CD14-positive monocyte (primary cell): ENCODE data around the gene CUBN. TPM values are rescaled to one million over a fixed set of nuclear protein-coding genes. Genes with fewer than 3 reads are reported as not detected.

Experiments used
- DNase-seq, 3 donors: peaks; one replicate each; pipeline ENCODE4 v3.0.0-alpha.2; 2011 to 2022
- H2AFZ ChIP-seq: 2 replicates; pipeline ENCODE4 v1.6.0; 2012; ENCODE audit warnings: mild to moderate bottlenecking, low read depth, low read length, inconsistent platforms; ENCODE audit not compliant: insufficient read depth, poor library complexity, severe bottlenecking
- H3K27ac ChIP-seq, 2 donors: 1 replicate in 1 of 2; 2 replicates in 1 of 2; pipeline ENCODE4 v1.5.1; 2012 to 2013; ENCODE audit warnings: low read length in 2 of 2, control low read depth in 1 of 2, inconsistent platforms in 1 of 2, low read depth in 1 of 2, mild to moderate bottlenecking in 1 of 2
- H3K27me3 ChIP-seq, 2 donors: one replicate each; pipeline versions ENCODE4 v1.6.0 to v1.6.1; 2011 to 2013; ENCODE audit warnings: low read length in 2 of 2; ENCODE audit not compliant: control insufficient read depth in 2 of 2, insufficient read depth in 2 of 2
- H3K36me3 ChIP-seq, 2 donors: replicated peaks in 1 of 2; 1 replicate in 1 of 2; 2 replicates in 1 of 2; pipeline versions ENCODE4 v1.5.1 to v1.6.1; 2012 to 2013; ENCODE audit warnings: low read length in 2 of 2, control low read depth in 1 of 2, inconsistent platforms in 1 of 2, mild to moderate bottlenecking in 1 of 2; ENCODE audit not compliant: insufficient read depth in 2 of 2, control insufficient read depth in 1 of 2
- H3K4me1 ChIP-seq, 2 donors: 1 replicate in 1 of 2; 2 replicates in 1 of 2; pipeline versions ENCODE4 v1.5.1 to v1.6.1; 2012 to 2013; ENCODE audit warnings: low read length in 2 of 2, control low read depth in 1 of 2, inconsistent platforms in 1 of 2, mild to moderate bottlenecking in 1 of 2, moderate library complexity in 1 of 2; ENCODE audit not compliant: insufficient read depth in 2 of 2, control insufficient read depth in 1 of 2
- H3K4me2 ChIP-seq: replicated peaks from 2 replicates; pipeline ENCODE3; 2012; ENCODE audit warnings: low read length, moderate library complexity, mild to moderate bottlenecking; ENCODE audit not compliant: poor library complexity, severe bottlenecking; ENCODE audit errors: extremely low read depth
- H3K4me3 ChIP-seq, 3 experiments: fragments of 200-600 bp in 1 of 3; sonication (generic) in 1 of 3; replicated peaks in 1 of 3; 1 replicate in 2 of 3; 2 replicates in 1 of 3; pipeline ENCODE4 v1.5.1; 2011 to 2013; ENCODE audit warnings: low read length in 3 of 3, mild to moderate bottlenecking in 3 of 3, control low read depth in 2 of 3, low read depth in 2 of 3, inconsistent platforms in 1 of 3, moderate library complexity in 1 of 3
- H3K79me2 ChIP-seq: 2 replicates; pipeline ENCODE4 v1.6.0; 2012; ENCODE audit warnings: mild to moderate bottlenecking, control low read depth, inconsistent platforms, low read length, moderate library complexity; ENCODE audit not compliant: insufficient read depth
- H3K9ac ChIP-seq: 2 replicates; pipeline ENCODE4 v1.6.0; 2017; ENCODE audit warnings: low read length, mild to moderate bottlenecking; ENCODE audit not compliant: insufficient read depth, poor library complexity, severe bottlenecking
- H3K9me3 ChIP-seq, 2 donors: replicated peaks in 1 of 2; 1 replicate in 1 of 2; 2 replicates in 1 of 2; pipeline versions ENCODE4 v1.5.1 to v1.6.1; 2012 to 2013; ENCODE audit warnings: low read length in 2 of 2, control low read depth in 1 of 2; ENCODE audit not compliant: control insufficient read depth in 1 of 2, insufficient read depth in 1 of 2
- H4K20me1 ChIP-seq: 2 replicates; pipeline ENCODE4 v1.6.0; 2012; ENCODE audit warnings: mild to moderate bottlenecking, low read length, control low read depth, moderate library complexity; ENCODE audit not compliant: insufficient read depth
- H3K27ac Mint-ChIP-seq, 7 donors: one replicate each; pipeline ENCODE4 v1.8.0; 2020; ENCODE audit warnings: mild to moderate bottlenecking in 7 of 7, mixed read lengths in 7 of 7, moderate library complexity in 6 of 7, inconsistent platforms in 2 of 7
- H3K27me3 Mint-ChIP-seq, 3 donors: one replicate each; pipeline ENCODE4 v1.8.0; 2021 to 2022; ENCODE audit warnings: low read depth in 3 of 3, mild to moderate bottlenecking in 3 of 3, mixed read lengths in 3 of 3, moderate library complexity in 3 of 3, inconsistent platforms in 1 of 3
- H3K36me3 Mint-ChIP-seq, 2 donors: one replicate each; pipeline ENCODE4 v1.8.0; 2020; ENCODE audit warnings: mixed read lengths in 2 of 2, inconsistent platforms in 1 of 2, mild to moderate bottlenecking in 1 of 2
- H3K4me1 Mint-ChIP-seq: one replicate; pipeline ENCODE4 v1.8.0; 2020; ENCODE audit warnings: mild to moderate bottlenecking, mixed read lengths
- H3K4me3 Mint-ChIP-seq, 2 donors: one replicate each; pipeline ENCODE4 v1.8.0; 2020; ENCODE audit warnings: mild to moderate bottlenecking in 2 of 2, mixed read lengths in 2 of 2, moderate library complexity in 1 of 2
- H3K9me3 Mint-ChIP-seq, 7 donors: one replicate each; pipeline ENCODE4 v1.8.0; 2020 to 2022; ENCODE audit warnings: mixed read lengths in 7 of 7, mild to moderate bottlenecking in 6 of 7, moderate library complexity in 6 of 7, inconsistent platforms in 2 of 7
- CTCF ChIP-seq: fragments of 200-600 bp; IDR thresholded peaks from one replicate; pipeline ENCODE4 v1.8.0; 2022; ENCODE audit warnings: antibody characterized with exemption, mild to moderate bottlenecking
- WGBS: methylation state at CpG from one replicate; pipeline ENCODE4 v1.1.5; 2013; ENCODE audit warnings: missing lambda C conversion rate; ENCODE audit not compliant: insufficient coverage; 5-methylcytosine and 5-hydroxymethylcytosine counted together
- intact Hi-C, 2 donors: fragments of 100-400 bp; cut with micrococcal nuclease; formaldehyde crosslinking; loops; one replicate each; pipeline versions ENCODE4 v1.15.0 to v1.15.1; 2023
- polyA plus RNA-seq, 3 donors: library from polyadenylated mRNA; depleted of rRNA in 1 of 3; unstranded in 2 of 3; stranded (reverse) in 1 of 3; fragments of 300-500 nt in 2 of 3; fragments of >200 nt in 1 of 3; fragmentation: Illumina TruSeq in 2 of 3; gene quantifications; 1 replicate in 2 of 3; 2 replicates in 1 of 3; pipeline ENCODE4 v1.2.3, GENCODE V29; 2012 to 2021

Gene CUBN
- polyA plus RNA-seq, 3 donors: 0.95 TPM; not detected in 2

GRCh38 chr10:16909271-16909767 lies 220.3 kb downstream of the CUBN start:
- H3K27ac Mint-ChIP-seq: peak overlapping the region in 4 of 7 donors; percentile 87 to 94 (median 90)
- 100% methylated on average over 1 of the region's 1 CpG for WGBS

DNA sequence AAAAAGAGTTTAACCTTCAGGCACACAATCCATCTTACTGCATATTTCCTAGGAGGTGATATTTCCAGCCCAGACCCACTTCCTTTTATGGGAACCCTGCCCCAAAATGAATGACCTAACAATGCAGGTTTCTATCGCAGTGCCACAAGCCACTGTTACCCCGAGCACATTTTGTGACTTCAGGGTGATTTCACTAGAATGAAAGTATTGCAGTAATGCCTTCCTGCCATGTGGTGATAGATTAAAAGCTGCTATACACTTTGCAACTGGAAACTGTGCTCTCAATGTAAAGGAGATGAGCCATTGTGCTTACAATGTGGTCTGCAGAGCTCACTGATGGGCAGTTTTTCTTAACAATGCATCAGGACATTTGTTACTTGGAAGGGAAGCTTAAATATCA lies 221.9 kb downstream of the CUBN start:
- peaks cover 35% of the 10 kb centered on the region for H3K4me1 Mint-ChIP-seq
- intact Hi-C loops: loop anchor here in 1 of 2 donors (10.0 kb wide), 1 partner anchor 327 kb away; no protein-coding TSS in a partner anchor
- no peaks in the 10 kb centered on the region for H3K27me3 ChIP-seq
- H3K79me2 ChIP-seq: no peaks in the 10 kb centered on the region
- H3K27ac ChIP-seq: no peak overlapping the region
- no peaks in the 10 kb centered on the region for H3K9me3 ChIP-seq
- H3K27me3 Mint-ChIP-seq: peaks cover 0 to 2% (median 0%) of the 10 kb centered on the region in 3 donors
- H3K4me3 ChIP-seq: no peak overlapping the region
- H3K4me3 Mint-ChIP-seq: no peak overlapping the region
- H3K36me3 Mint-ChIP-seq: peaks cover 0 to 1% of the 10 kb centered on the region in 2 donors
- no CpG with 5 or more reads among the region's 2 CpGs for WGBS
- no peaks in the 10 kb centered on the region for H4K20me1 ChIP-seq
- peaks cover 3 to 10% (median 4%) of the 10 kb centered on the region in 7 donors for H3K9me3 Mint-ChIP-seq
- no peak overlapping the region for H3K27ac Mint-ChIP-seq
- no peak for DNase-seq
- no peak overlapping the region for H3K4me2 ChIP-seq
- no peak overlapping the region for H2AFZ ChIP-seq
- peaks cover 20 to 30% of the 10 kb centered on the region in 2 donors for H3K4me1 ChIP-seq
- no peak for TF ChIP-seq CTCF
- no peaks in the 10 kb centered on the region for H3K36me3 ChIP-seq
- no peak overlapping the region for H3K9ac ChIP-seq

More at GRCh38 chr10:16909271-16909767, 220.3 kb downstream of the CUBN start:
- peaks cover 0 to 2% (median 0%) of the 10 kb centered on the region in 3 donors for H3K27me3 Mint-ChIP-seq
- Histone ChIP-seq H3K9ac (no peak overlapping the region), H3K4me3 (no peak overlapping the region), H3K27ac (no peak overlapping the region), H3K9me3 (no peaks in the 10 kb centered on the region), H2AFZ (no peak overlapping the region), H3K27me3 (no peaks in the 10 kb centered on the region), H3K79me2 (no peaks in the 10 kb centered on the region), H4K20me1 (no peaks in the 10 kb centered on the region), H3K36me3 (no peaks in the 10 kb centered on the region), H3K4me2 (no peak overlapping the region), H3K4me1 (peaks cover 17 to 25% of the 10 kb centered on the region in 2 donors)
- intact Hi-C loops: loop anchor here in 1 of 2 donors (10.0 kb wide), 1 partner anchor 325 kb away; no protein-coding TSS in a partner anchor
- no peak for DNase-seq
- H3K4me1 Mint-ChIP-seq: peaks cover 30% of the 10 kb centered on the region
- TF ChIP-seq CTCF: no peak
- no peak overlapping the region for H3K4me3 Mint-ChIP-seq
- H3K36me3 Mint-ChIP-seq: no peaks in the 10 kb centered on the region
- peaks cover 3 to 8% (median 4%) of the 10 kb centered on the region in 7 donors for H3K9me3 Mint-ChIP-seq
